Measurements from ENCODE around the gene LSG1.

LSG1 gene

GRCh38 chr3:194686816-194687637, 15.0 kb upstream of the LSG1 start:
- FAIRE-seq, result no peak

GRCh38 chr3:194686414-194686815, 14.4 kb upstream of the LSG1 start:
- no peak for FAIRE-seq

- FAIRE-seq, result no peak
These were observed 13.9 kb upstream of the LSG1 start, which contains the start of gene FAM43A for GRCh38 chr3:194685718-194686413. Gene FAM43A, plus strand, starts transcription at chr3:194685883. Its CDS starts 944 bp downstream, at chr3:194686827.

GRCh38 chr3:194685065-194685717, 13.2 kb upstream of the LSG1 start:
- FAIRE-seq, result no peak

GRCh38 chr3:194683380-194683779, 11.4 kb upstream of the LSG1 start:
- no peak for FAIRE-seq

GRCh38 chr3:194682694-194683310, 10.8 kb upstream of the LSG1 start:
- FAIRE-seq, result peak; percentile 77

- FAIRE-seq, result no peak
These were observed 10.2 kb upstream of the LSG1 start for GRCh38 chr3:194682189-194682693.

- FAIRE-seq, result no peak
These were observed 9.1 kb upstream of the LSG1 start for GRCh38 chr3:194680888-194681615.

GRCh38 chr3:194676471-194676870, 4.5 kb upstream of the LSG1 start:
- no peak for FAIRE-seq

- no peak for FAIRE-seq
These were observed 3.7 kb upstream of the LSG1 start for GRCh38 chr3:194675680-194676079.

GRCh38 chr3:194675081-194675640, 3.2 kb upstream of the LSG1 start:
- no peak for FAIRE-seq

GRCh38 chr3:194673761-194674160, 1.8 kb upstream of the LSG1 start:
- no peak for FAIRE-seq

- FAIRE-seq, result no peak
These were observed 885 bp upstream of the LSG1 start for GRCh38 chr3:194672876-194673275.

- FAIRE-seq, result no peak
These were observed 486 bp downstream of the LSG1 start for GRCh38 chr3:194671511-194671899.

GRCh38 chr3:194667363-194667762, 4.6 kb downstream of the LSG1 start:
- FAIRE-seq, result no peak

GRCh38 chr3:194664857-194665256, 7.1 kb downstream of the LSG1 start:
- no peak for FAIRE-seq

- FAIRE-seq, result no peak
These were observed 10.0 kb downstream of the LSG1 start for GRCh38 chr3:194661946-194662345.

GRCh38 chr3:194661374-194661773, 10.6 kb downstream of the LSG1 start:
- FAIRE-seq, result no peak

- FAIRE-seq, result no peak
These were observed 12.2 kb downstream of the LSG1 start for GRCh38 chr3:194659778-194660177.

GRCh38 chr3:194658477-194659242, 13.3 kb downstream of the LSG1 start:
- FAIRE-seq, result no peak

- FAIRE-seq, result no peak
These were observed 14.6 kb downstream of the LSG1 start for GRCh38 chr3:194657439-194657838.

All from TTC549 (cell line).